Tibial nerve (tissue), 4 donors: ENCODE data around the gene OPN3.

Experiments used
- EP300 ChIP-seq, 2 donors: sonication (generic); formaldehyde crosslinking; IDR thresholded peaks; one replicate each; pipeline ENCODE4 v1.6.1; 2017; ENCODE audit warnings: antibody characterized with exemption in 2 of 2, mild to moderate bottlenecking in 1 of 2
- POLR2A ChIP-seq, 2 donors: fragments of 450-650 bp; IDR thresholded peaks; one replicate each; pipeline ENCODE4 v1.6.1; 2017; ENCODE audit warnings: antibody characterized with exemption in 2 of 2, mild to moderate bottlenecking in 2 of 2, moderate library complexity in 2 of 2
- TF ChIP-seq, protein P1 (sequence below), 5 experiments: fragments of 200-600 bp in 3 of 5; fragments of 450-650 bp in 2 of 5; sonication (generic) in 3 of 5; IDR thresholded peaks; one replicate each; pipeline ENCODE4 v1.5.1; 2016 to 2019; ENCODE audit warnings: antibody characterized with exemption in 5 of 5, mild to moderate bottlenecking in 3 of 5, moderate library complexity in 2 of 5

DNA sequence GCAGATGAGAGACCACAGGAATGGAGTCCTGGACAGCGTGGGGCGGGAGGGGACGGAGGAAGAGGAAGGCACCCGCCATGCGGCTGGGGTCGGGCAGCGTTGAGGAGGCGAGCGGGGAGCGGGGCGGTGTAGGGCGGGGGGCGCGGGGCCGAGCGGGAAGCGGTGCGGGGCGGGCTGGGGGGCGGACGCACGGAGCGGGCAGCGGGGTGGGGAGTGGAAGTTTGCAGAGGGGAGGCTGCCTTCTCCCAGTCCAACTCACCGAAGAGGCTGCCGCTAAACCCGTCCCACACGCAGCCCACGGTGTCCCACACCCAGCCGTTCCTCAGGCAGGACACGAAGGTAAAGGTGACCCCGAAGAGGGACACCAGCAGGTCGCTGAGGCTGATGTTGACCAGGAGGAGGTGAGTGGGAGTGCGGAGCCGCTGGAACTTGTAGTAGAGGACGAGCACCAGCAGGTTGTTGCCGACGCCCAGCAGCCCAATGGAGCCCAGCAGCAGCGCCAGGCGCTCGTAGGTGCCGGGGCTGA, 483 bp downstream of the OPN3 start:
- TF ChIP-seq, protein P1, sequence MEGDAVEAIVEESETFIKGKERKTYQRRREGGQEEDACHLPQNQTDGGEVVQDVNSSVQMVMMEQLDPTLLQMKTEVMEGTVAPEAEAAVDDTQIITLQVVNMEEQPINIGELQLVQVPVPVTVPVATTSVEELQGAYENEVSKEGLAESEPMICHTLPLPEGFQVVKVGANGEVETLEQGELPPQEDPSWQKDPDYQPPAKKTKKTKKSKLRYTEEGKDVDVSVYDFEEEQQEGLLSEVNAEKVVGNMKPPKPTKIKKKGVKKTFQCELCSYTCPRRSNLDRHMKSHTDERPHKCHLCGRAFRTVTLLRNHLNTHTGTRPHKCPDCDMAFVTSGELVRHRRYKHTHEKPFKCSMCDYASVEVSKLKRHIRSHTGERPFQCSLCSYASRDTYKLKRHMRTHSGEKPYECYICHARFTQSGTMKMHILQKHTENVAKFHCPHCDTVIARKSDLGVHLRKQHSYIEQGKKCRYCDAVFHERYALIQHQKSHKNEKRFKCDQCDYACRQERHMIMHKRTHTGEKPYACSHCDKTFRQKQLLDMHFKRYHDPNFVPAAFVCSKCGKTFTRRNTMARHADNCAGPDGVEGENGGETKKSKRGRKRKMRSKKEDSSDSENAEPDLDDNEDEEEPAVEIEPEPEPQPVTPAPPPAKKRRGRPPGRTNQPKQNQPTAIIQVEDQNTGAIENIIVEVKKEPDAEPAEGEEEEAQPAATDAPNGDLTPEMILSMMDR (IDR thresholded peaks at IDR 0.05), result no peak
- TF ChIP-seq POLR2A (IDR thresholded peaks at IDR 0.05) (no peak), EP300 (IDR thresholded peaks at IDR 0.05) (no peak)
